Measurements from ENCODE around the gene TMEM218.

The TMEM218 gene

DNA sequence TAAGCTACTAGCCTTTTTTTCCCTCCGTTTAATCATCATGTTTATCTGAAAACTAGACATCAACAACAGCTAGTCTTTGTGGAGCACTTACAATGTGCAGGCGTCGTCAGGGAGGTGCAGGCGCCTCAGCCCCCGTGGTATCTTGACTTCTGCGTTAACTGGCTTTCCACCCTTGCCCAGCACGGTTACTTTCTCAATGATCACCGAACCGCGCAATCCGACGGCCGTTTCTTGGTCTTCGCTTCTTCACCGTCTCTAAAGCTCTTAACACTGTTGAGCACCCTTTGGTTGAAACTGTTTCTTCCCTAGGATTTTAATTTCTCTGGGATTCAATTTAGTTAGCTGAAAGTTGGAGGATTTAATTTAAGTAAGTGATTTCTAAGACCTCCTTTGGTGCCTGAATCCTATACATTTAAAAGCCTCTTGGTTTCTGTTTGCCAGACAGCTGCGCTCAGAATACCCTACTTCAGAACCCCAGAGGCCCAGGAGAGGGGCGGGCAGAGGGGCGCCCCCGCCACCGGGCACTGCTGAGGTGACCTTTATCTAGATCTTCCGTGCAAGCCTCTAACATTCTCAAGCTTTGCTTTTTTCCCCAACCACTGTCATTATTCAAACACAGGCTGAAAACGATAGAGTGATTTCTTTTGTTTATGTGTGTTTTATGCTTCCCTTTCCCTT lies 18.0 kb upstream of the TMEM218 start:
- DNase-seq (ENCODE audit: low read depth in 2 of 2) = no peak

DNA sequence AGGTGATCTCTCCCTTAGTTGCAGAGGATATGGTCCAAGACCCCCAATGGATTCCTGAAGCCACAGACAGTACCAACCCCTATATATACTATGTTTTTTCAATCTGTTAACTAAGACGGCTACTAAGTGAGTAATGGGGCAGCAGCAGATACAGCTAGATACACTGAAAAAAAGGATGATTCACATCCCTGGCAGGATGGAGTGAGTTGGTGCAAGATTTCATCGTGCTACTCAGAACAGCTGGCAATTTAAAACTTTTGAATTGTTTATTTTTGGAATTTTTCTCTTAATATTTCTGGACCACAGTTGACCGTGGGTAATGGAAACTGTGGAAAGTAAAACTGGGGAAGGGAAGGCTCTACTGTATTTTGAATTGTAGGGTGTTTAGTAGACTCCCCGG lies 17.0 kb upstream of the TMEM218 start:
- DNase-seq (ENCODE audit: low read depth in 2 of 2) = no peak

DNA sequence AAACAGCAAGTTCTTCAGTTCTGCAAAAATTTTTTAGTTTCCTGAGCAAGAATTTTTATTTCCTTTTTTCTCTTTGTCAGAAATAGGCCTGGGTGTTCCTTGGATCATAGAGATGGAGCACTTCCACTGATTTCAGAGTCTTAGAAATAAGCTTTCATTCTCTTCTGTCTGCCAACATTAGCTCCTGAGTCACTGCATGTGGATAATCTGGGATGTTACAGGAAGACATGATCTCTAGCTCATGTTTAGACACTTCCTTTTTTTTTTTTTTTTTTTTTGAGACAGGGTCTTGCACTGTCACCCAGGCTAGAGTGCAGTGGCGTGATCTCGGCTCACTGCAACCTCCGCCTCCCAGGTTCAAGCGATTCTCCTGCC lies 13.2 kb upstream of the TMEM218 start:
- no peak for DNase-seq (ENCODE audit: low read depth in 2 of 2)

- DNase-seq (ENCODE audit: low read depth in 2 of 2) = peak in 1 of 2 donors; percentile 22
Observed at GRCh38 chr11:125123947-125124617, 12.7 kb upstream of the TMEM218 start.

- DNase-seq (ENCODE audit: low read depth in 2 of 2) = no peak
Observed at GRCh38 chr11:125123194-125123946, 11.9 kb upstream of the TMEM218 start.

GRCh38 chr11:125117429-125117828 lies 6.0 kb upstream of the TMEM218 start:
- no peak for DNase-seq (ENCODE audit: low read depth in 2 of 2)

DNA sequence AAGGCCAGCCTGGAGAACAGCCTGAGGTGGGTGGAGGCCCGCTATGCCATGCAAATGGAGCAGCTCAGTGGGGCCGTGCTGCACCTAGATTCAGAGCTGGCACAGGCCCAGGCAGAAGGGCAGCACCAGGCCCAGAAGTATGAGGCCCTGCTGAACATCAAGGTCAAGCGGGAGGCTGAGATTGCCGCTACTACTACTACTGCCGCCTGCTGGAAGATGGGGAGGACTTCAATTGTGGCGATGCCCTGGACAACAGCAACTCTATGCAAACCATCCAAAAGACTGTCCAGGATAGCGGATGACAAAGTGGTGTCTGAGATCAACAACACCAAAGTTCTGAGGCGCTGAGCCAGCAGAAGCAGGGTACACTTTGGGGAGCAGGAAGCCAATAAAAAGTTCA lies 3.1 kb upstream of the TMEM218 start:
- DNase-seq (ENCODE audit: low read depth in 2 of 2) = no peak

DNA sequence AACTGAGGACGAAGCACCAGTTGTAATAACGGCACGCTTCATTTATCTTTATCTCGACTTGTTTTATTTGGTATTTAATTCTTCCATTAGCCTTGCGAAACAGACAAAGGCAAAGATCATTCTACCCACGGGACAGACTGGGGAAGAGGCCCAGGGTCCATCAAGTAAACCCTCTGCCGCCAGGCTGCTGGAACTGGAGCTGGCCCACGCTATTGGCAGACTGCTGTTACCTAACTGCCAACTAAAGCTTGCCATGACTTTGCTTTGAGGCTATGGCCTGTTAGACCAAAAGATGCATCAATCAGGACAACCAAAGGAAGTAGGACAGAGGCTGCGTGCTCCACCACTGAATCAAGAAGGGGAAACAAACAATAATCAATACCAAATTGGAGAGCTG lies 780 bp upstream of the TMEM218 start:
- no peak for DNase-seq (ENCODE audit: low read depth in 2 of 2)

GRCh38 chr11:125111001-125111342 lies 454 bp downstream of the TMEM218 start:
- no peak for DNase-seq (ENCODE audit: low read depth in 2 of 2)

DNA sequence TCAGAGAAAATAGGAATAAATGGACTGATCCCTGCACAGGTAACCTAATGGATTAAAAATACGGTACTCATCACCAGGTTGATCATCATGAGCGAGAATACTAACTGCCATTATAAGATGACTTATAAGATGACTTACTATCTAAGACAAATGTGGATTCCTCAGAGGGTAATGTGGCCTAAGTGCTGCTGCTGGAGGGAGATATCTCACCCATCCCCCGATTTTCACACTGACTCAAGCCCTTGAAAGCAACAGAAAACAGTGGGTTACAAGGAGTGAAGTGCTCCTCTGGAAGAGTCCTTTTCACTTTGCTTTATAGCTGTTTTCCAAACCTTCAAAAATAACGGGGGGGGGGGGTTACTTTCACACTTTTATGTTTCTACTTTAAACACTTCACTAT lies 920 bp downstream of the TMEM218 start:
- no peak for DNase-seq (ENCODE audit: low read depth in 2 of 2)

GRCh38 chr11:125108469-125108868 lies 3.0 kb downstream of the TMEM218 start:
- no peak for DNase-seq (ENCODE audit: low read depth in 2 of 2)

GRCh38 chr11:125105926-125106325 lies 5.5 kb downstream of the TMEM218 start:
- no peak for DNase-seq (ENCODE audit: low read depth in 2 of 2)

GRCh38 chr11:125102510-125102909 lies 8.9 kb downstream of the TMEM218 start:
- no peak for DNase-seq (ENCODE audit: low read depth in 2 of 2)

- no peak for DNase-seq (ENCODE audit: low read depth in 2 of 2)
Observed at GRCh38 chr11:125102025-125102424, 9.4 kb downstream of the TMEM218 start.

DNA sequence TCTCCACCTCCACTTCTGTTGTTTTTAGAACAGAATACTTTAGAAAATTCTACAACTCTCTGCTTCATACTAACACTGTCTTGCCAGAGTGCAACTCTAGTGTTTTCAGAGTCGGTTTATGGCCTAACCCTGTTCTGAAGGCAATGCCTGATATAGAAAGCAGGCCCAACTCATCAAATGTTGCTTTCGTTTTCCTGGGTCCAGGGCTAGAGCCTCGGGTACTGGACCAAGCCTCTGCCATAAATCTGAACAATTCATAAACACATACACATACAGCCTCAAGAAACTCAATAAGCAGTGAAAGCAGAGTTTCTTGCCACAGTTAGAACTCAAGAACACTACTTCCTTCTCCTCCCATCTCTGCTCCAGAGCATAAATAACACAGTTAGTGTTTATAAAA lies 9.8 kb downstream of the TMEM218 start:
- no peak for DNase-seq (ENCODE audit: low read depth in 2 of 2)

DNA sequence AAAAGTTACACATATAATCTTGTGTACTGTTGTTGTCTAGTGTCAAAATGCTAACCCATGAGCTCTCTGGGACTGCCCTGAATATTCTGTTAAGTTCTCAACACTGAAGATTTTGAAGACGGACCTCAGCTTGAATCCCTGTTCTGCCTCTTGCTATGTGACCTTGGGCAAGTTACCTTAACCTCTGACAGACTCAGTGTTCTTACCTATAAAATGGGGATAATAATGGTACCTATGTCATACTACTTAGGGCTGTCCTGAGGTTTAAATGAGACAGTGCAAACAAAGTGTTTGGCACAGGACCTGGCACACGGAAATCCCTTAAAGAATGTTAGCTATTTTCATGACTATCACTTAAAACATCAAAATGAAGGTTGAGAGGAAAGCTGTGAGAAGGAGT lies 11.3 kb downstream of the TMEM218 start:
- no peak for DNase-seq (ENCODE audit: low read depth in 2 of 2)

GRCh38 chr11:125094731-125095130 lies 16.7 kb downstream of the TMEM218 start:
- DNase-seq (ENCODE audit: low read depth in 2 of 2) = no peak

GRCh38 chr11:125093502-125093901 lies 17.9 kb downstream of the TMEM218 start:
- no peak for DNase-seq (ENCODE audit: low read depth in 2 of 2)

DNA sequence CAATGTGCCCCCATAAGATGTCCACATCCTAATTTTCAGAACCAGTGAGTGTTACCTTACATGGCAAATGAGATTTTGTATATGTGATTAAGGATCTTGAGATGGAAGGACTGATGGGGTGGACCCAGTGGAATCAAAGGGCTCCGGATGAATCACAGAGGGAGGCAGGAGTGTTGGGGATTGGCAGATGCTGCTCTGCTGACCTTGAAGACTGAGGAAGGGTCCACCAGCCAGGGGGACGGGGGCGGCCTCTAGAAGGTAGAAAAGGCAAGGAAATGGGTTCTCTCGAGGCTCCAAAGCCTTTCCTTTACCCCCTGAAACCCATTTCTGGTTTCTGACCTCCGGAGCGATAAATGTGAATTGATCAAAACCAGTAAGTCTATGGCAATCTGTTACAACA lies 18.8 kb downstream of the TMEM218 start:
- no peak for DNase-seq (ENCODE audit: low read depth in 2 of 2)

DNA sequence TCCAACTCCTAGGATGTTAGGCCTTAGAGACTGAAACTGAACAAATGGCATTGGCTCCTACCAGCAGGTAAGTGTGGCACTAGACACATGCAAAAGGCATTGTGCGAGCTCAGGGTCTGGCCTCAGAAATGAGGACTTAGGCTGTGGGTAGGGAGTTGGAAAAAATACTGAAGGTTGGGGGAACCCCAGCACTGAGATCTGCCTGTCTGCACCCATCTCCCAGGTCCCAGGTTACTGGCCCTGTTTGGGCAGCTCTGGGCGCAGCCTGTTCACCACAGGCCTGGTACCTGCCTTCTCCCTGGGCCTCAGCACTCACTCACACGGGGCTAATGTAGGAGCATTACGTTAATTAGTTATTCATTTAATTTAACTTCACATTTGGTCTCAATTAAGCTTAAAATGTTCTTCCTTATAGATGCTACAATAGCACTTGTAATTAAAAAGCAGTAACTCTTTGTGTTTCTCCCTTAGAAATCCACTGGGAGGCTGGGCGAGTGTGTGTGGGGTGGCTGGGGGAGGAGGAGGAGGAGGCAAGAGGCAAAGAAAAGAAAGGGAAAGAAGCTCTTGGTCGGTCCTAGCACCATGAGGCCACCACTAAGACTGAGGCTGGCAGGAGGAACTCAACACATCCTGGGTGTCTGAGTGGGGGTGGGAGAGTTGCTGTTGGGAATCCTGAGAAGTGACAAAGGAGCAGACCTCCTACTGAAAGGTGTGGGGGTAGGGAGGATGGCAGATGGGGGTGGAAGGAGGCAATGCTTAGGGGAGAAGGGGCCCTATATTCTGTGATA lies 19.4 kb downstream of the TMEM218 start:
- DNase-seq (ENCODE audit: low read depth in 2 of 2) = no peak

DNA sequence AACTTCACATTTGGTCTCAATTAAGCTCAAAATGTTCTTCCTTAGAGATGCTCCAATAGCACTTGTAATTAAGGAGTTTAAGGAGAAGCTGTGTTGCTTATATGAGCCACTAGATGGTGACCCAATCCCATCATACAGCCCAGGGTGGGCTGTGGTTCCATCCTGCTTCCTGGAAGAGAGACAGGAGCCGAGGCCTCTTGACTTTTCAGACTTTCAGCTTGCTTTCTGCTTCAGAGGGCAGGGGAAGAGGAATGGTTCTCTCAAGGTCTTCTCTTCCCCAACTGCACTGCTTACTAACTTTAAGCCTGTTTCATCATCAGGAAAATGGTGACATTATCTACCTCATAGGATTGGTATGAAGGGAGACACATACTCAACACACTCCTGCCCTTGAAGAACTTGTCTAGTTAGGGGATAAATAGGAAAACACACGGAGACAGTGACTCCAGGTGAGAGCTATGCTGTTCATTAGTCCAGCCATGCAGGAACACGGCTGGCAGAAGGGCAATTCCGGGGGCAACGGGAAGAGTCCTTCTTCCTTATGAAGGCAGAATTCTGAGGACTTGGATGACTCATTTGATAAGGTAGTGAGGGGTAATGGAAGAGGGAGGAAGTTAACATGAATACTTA lies 20.1 kb downstream of the TMEM218 start:
- no peak for DNase-seq (ENCODE audit: low read depth in 2 of 2)

GRCh38 chr11:125090816-125091215 lies 20.6 kb downstream of the TMEM218 start:
- no peak for DNase-seq (ENCODE audit: low read depth in 2 of 2)

Data from stimulated activated CD4-positive, alpha-beta T cell treated with anti-CD3 and anti-CD28 coated beads, Interleukin-1b, Interleukin-23, amount 100 ng/mL, for 4 hours (primary cell).